K562 (cell line): ENCODE data around the gene RAPSN. TPM values are rescaled to one million over a fixed set of nuclear protein-coding genes. Genes with fewer than 3 reads are reported as not detected.

ENCODE experiments used
- ATAC-seq: fragments of 200-7000 bp; cut with Tn5 transposase; 3 replicates; pipeline ENCODE4 v1.9.1; 2020; ENCODE audit warnings: moderate library complexity
- BruUV-seq: library from RNA; stranded (reverse); fragments of 400-500 nt; replicated peaks from 2 replicates; lab custom pipeline; 2021; lab: Mats Ljungman, UMichigan
- CTCF ChIA-PET: fragments of 300-600 bp; formaldehyde crosslinking; extraction: SDS; loops from one replicate; lab custom pipeline; 2021; ENCODE audit warnings: low intra/inter-chr PET ratio; lab: Yijun Ruan, JAX
- POLR2A ChIA-PET: fragments of 300-600, 350-650 bp; sonication (Branson Sonifier 250); formaldehyde crosslinking; extraction: SDS; loops from one replicate; lab custom pipeline; 2021; ENCODE audit warnings: antibody characterized with exemption, inconsistent platforms; lab: Yijun Ruan, JAX
- DNase-seq, 4 experiments: peaks; one replicate each; pipeline versions ENCODE4 v3.0.0 to v3.0.0-alpha.2; 2011 to 2018; ENCODE audit warnings: low spot score in 3 of 4, mixed read lengths in 3 of 4; ENCODE audit errors: extremely low read depth in 1 of 4
- FAIRE-seq: peaks from 2 replicates; lab custom pipeline; 2011; peaks lifted over from hg19 to GRCh38; lab: Jason Lieb, UNC
- H2AFZ ChIP-seq: 2 replicates; pipeline ENCODE4 v1.6.0; 2011; ENCODE audit warnings: low read depth, low read length, control low read depth, inconsistent platforms
- H3K27ac ChIP-seq: fragments of 200-600 bp; 3 replicates; pipeline ENCODE4 v1.8.0; 2011; ENCODE audit warnings: low read depth, mild to moderate bottlenecking, control low read depth, inconsistent platforms, low read length, moderate library complexity, mixed read lengths; ENCODE audit errors: extremely low read depth
- H3K27me3 ChIP-seq, 2 experiments: fragments of 300-600 bp in 1 of 2; 2 replicates in 1 of 2; 3 replicates in 1 of 2; pipeline versions ENCODE4 v1.6.0 to v1.8.0; 2011; ENCODE audit warnings: inconsistent platforms in 2 of 2, low read length in 2 of 2, mild to moderate bottlenecking in 1 of 2, mixed read lengths in 1 of 2, moderate library complexity in 1 of 2; ENCODE audit not compliant: control insufficient read depth in 2 of 2, insufficient read depth in 2 of 2
- H3K36me3 ChIP-seq: fragments of 300-600 bp; 3 replicates; pipeline ENCODE4 v1.8.0; 2011; ENCODE audit warnings: mild to moderate bottlenecking, low read length, inconsistent platforms; ENCODE audit not compliant: control insufficient read depth, insufficient read depth
- H3K4me1 ChIP-seq, 2 experiments: fragments of 200-600 bp in 1 of 2; replicated peaks in 1 of 2; 2 replicates in 1 of 2; 3 replicates in 1 of 2; pipeline versions ENCODE4 v1.5.1 to v1.8.0; 2011; ENCODE audit warnings: inconsistent platforms in 2 of 2, low read length in 2 of 2, mild to moderate bottlenecking in 1 of 2, mixed read lengths in 1 of 2, moderate library complexity in 1 of 2; ENCODE audit not compliant: control insufficient read depth in 2 of 2, insufficient read depth in 2 of 2
- H3K4me2 ChIP-seq: 2 replicates; pipeline ENCODE4 v1.6.1; 2011; ENCODE audit warnings: low read length, control low read depth, inconsistent platforms, mixed read lengths; ENCODE audit not compliant: insufficient read depth
- H3K4me3 ChIP-seq: fragments of 200-600 bp; sonication (generic), shearing (Covaris generic); 2 replicates; pipeline ENCODE4 v1.5.1; 2016; ENCODE audit warnings: control low read depth, inconsistent platforms
- H3K79me2 ChIP-seq: fragments of 200-600 bp; 3 replicates; pipeline ENCODE4 v1.8.0; 2011; ENCODE audit warnings: low read length, inconsistent platforms; ENCODE audit not compliant: control insufficient read depth, insufficient read depth
- H3K9ac ChIP-seq, 2 experiments: 2 replicates each; pipeline versions ENCODE4 v1.6.0 to v1.6.1; 2011; ENCODE audit warnings: low read depth in 2 of 2, low read length in 2 of 2, control low read depth in 1 of 2, inconsistent platforms in 1 of 2, mild to moderate bottlenecking in 1 of 2, mixed read lengths in 1 of 2; ENCODE audit not compliant: insufficient read depth in 1 of 2
- H3K9me1 ChIP-seq: one replicate; pipeline ENCODE4 v1.6.0; 2011; ENCODE audit warnings: inconsistent platforms, mild to moderate bottlenecking, low read length, moderate library complexity; ENCODE audit not compliant: control insufficient read depth, insufficient read depth
- H3K9me3 ChIP-seq: replicated peaks from 2 replicates; pipeline ENCODE4 v1.5.1; 2011; ENCODE audit warnings: low read depth, low read length, inconsistent platforms; ENCODE audit not compliant: control insufficient read depth, insufficient read depth
- H4K20me1 ChIP-seq: replicated peaks from 2 replicates; pipeline ENCODE4 v1.6.1; 2011; ENCODE audit warnings: low read length, inconsistent platforms, mixed read lengths; ENCODE audit not compliant: control insufficient read depth, insufficient read depth
- ARNT ChIP-seq, 2 experiments: fragments of 450-650 bp; IDR thresholded peaks; 2 replicates each; pipeline ENCODE4 v1.6.1; 2016; ENCODE audit warnings: mild to moderate bottlenecking in 1 of 2
- FUS ChIP-seq: fragments of 200-400 bp; formaldehyde crosslinking; optimal IDR thresholded peaks from 2 replicates; pipeline ENCODE3; 2017; ENCODE audit warnings: low read depth, low read length
- IFI16 ChIP-seq: fragments of 250-450 bp; sonication (Bioruptor Pico); IDR thresholded peaks from 2 replicates; pipeline ENCODE4 v2.1.2; 2022; ENCODE audit warnings: mild to moderate bottlenecking, inconsistent platforms
- MAFF ChIP-seq: IDR thresholded peaks from 2 replicates; pipeline ENCODE4 v1.6.1; 2012; ENCODE audit warnings: low read length, improper control_type of control experiment
- MAFG ChIP-seq: fragments of 450-650 bp; conservative IDR thresholded peaks from 2 replicates; pipeline ENCODE4 v1.6.1; 2016; ENCODE audit warnings: missing genetic modification characterization, missing compliant biosample characterization
- NBN ChIP-seq: fragments of 450-650 bp; IDR thresholded peaks from 2 replicates; pipeline ENCODE4 v1.6.1; 2016; ENCODE audit warnings: low read depth, mild to moderate bottlenecking
- NCOA1 ChIP-seq: fragments of 450-650 bp; IDR thresholded peaks from 2 replicates; pipeline ENCODE4 v1.6.1; 2016; ENCODE audit warnings: low read depth
- NELFE ChIP-seq: IDR thresholded peaks from 2 replicates; pipeline ENCODE4 v1.6.1; 2011; ENCODE audit warnings: mild to moderate bottlenecking; ENCODE audit not compliant: insufficient read depth, insufficient read length
- NFE2 ChIP-seq: IDR thresholded peaks from 2 replicates; pipeline ENCODE4 v1.6.1; 2014; ENCODE audit warnings: antibody characterized with exemption, low read depth
- PHF21A ChIP-seq: fragments of 450-650 bp; IDR thresholded peaks from 2 replicates; pipeline ENCODE4 v1.6.1; 2017; ENCODE audit warnings: low read depth, borderline replicate concordance
- PPARD ChIP-seq: fragments of 250-450 bp; sonication (Bioruptor Pico); IDR thresholded peaks from 2 replicates; pipeline ENCODE4 v1.8.0; 2022; ENCODE audit warnings: inconsistent platforms, mild to moderate bottlenecking, moderate library complexity
- SMARCA5 ChIP-seq: fragments of 450-650 bp; IDR thresholded peaks from 2 replicates; pipeline ENCODE4 v1.6.1; 2016
- TRIM24 ChIP-seq, 2 experiments: fragments of 450-650 bp; IDR thresholded peaks; 2 replicates each; pipeline ENCODE4 v1.6.1; 2016
- ZNF316 ChIP-seq: fragments of 450-650 bp; IDR thresholded peaks from 2 replicates; pipeline ENCODE4 v1.6.1; 2016
- ZNF436 ChIP-seq: fragments of 250-450, 450-650 bp; sonication (Bioruptor Pico); formaldehyde crosslinking; IDR thresholded peaks from 2 replicates; pipeline ENCODE4 v1.7.0; 2020; ENCODE audit warnings: mild to moderate bottlenecking
- WGBS: fragments of 100-300 bp; shearing (Covaris generic); methylation state at CpG from one replicate; pipeline ENCODE4 v1.1.6; 2016; ENCODE audit warnings: low coverage, mixed read lengths; ENCODE audit not compliant: insufficient coverage; ENCODE audit errors: missing lambda C conversion rate; 5-methylcytosine and 5-hydroxymethylcytosine counted together
- in situ Hi-C: fragments of 300-500 bp; cut with MboI; formaldehyde crosslinking; loops from 4 replicates; pipeline ENCODE4 v1.15.0; 2018; ENCODE audit warnings: inconsistent platforms, mixed read lengths
- intact Hi-C: fragments of 100-400 bp; cut with micrococcal nuclease; formaldehyde crosslinking; loops from 2 replicates; pipeline ENCODE4 v1.14.2; 2022
- polyA plus RNA-seq, 8 experiments: library from polyadenylated mRNA; depleted of rRNA in 4 of 8; stranded (reverse) in 5 of 8; unstranded in 3 of 8; fragments of >200 nt; fragmentation: Nextera tagmentation in 2 of 8; fragmentation: Illumina TruSeq in 1 of 8; extraction: Ambion mirVana in 2 of 8; extraction: Trizol in 1 of 8; gene quantifications; 2 replicates each; pipeline versions ENCODE4 v1.2.1 to v1.2.3, GENCODE V29; 2011 to 2014; ENCODE audit warnings: inconsistent platforms in 1 of 8, missing spikeins in 1 of 8
- total RNA-seq, 7 experiments: library from RNA; depleted of rRNA in 6 of 7; stranded (reverse); fragments of >200 nt in 6 of 7; fragmentation: Illumina TruSeq in 2 of 7; extraction: Trizol in 2 of 7; gene quantifications; 2 replicates each; pipeline versions ENCODE4 v1.2.1 to v1.2.3, GENCODE V29; 2011 to 2021; ENCODE audit warnings: low replicate concordance in 1 of 7
- TF ChIP-seq, protein P1 (sequence below): fragments of 450-650 bp; formaldehyde crosslinking; IDR thresholded peaks from 2 replicates; pipeline ENCODE4 v1.4.0; 2022; ENCODE audit warnings: missing genetic modification characterization
- TF ChIP-seq, protein P2 (sequence below): fragments of 450-650 bp; IDR thresholded peaks from 2 replicates; pipeline ENCODE4 v1.6.1; 2017; ENCODE audit warnings: antibody characterized with exemption, mild to moderate bottlenecking

RAPSN gene
- total and polyA plus RNA-seq, 9 of the 15 experiments (the other 6 are each of a cell fraction or from before 2014, with no cell fraction given), result 0.06 to 0.11 TPM; not detected in 7

DNA sequence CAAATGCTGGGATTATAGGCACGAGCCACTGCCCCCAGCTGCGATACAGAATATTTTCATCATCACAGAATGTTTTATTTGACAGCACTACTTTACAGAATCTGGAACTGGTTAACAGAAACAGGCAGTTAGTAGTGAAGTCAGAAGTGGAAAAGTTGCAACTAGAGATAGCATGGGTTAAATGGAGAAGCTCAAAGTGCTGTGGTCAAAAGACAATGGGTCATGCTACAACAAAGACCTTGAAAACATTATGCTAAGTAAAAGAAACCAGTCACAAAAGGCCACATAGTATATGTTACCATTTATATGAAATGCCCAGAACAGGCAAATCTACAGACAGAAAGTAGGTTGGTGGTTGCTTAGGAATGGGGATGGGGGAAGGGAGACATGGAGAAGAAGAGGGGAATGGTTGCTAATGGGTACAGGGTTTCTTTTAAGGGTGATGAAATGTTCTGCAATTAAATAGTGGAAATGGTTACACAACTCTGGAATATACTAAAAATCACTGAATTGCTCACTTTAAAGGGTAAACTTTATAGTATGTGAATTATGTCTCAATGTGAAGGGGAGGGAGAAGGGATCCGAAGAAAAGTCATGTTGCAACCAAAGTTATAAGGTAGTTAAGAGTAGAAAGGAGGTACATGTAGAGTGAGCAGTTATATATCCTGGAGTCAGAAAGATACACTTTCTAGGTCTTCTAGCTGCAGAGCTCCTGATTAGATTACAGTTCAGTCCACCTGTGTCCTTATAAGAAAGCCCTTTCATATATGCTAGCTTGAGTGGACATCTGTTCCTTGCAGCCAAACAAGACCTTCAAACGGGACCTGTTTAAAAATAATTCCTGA, 46.3 kb upstream of the RAPSN start (continued):
- TF ChIP-seq IFI16 (CRISPR knock-in tag) (no peak), TRIM24 (IDR thresholded peaks at IDR 0.05) (peak; percentile 85 to 91; a peak in 2 of 4 replicates), MAFG (tag) (no peak), ZNF436 (CRISPR knock-in tag) (no peak), NELFE (no peak)
- TF ChIP-seq, protein P1, sequence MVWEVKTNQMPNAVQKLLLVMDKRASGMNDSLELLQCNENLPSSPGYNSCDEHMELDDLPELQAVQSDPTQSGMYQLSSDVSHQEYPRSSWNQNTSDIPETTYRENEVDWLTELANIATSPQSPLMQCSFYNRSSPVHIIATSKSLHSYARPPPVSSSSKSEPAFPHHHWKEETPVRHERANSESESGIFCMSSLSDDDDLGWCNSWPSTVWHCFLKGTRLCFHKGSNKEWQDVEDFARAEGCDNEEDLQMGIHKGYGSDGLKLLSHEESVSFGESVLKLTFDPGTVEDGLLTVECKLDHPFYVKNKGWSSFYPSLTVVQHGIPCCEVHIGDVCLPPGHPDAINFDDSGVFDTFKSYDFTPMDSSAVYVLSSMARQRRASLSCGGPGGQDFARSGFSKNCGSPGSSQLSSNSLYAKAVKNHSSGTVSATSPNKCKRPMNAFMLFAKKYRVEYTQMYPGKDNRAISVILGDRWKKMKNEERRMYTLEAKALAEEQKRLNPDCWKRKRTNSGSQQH, result 0 out of 2 replicates have a peak, but pooled peaks have one; percentile 25

DNA sequence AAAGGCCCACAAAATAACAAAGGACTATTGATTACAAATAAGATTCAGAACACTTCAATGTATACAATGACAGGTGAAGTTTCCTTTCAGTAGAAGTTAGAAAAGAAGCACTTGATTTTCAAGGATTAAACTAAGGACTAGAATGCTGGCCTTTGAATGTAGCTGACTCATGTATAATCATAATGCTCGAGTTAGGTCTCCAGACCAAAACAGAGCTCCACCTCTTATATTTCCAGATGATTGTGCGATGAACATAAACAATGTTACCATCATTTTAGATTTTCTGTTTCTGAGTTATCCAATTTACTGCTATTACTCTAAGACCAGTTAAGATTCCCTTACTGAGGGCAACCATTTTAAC, 40.4 kb upstream of the RAPSN start:
- ChIA-PET POLR2A (interaction anchor here (1.7 to 2.9 kb wide), 2 partner anchors 11 kb away, joined by 4 to 14 read pairs; no protein-coding TSS in a partner anchor), CTCF (no interaction called here)
- H3K9me3 ChIP-seq, result no peaks in the 10 kb centered on the region
- DNase-seq (no peak), FAIRE-seq (no peak), ATAC-seq (peak; percentile 72)
- in situ Hi-C loops, result no loop called here
- H3K36me3 ChIP-seq, result peaks cover 70% of the 10 kb centered on the region
- H3K9me1 ChIP-seq, result no peaks in the 10 kb centered on the region
- H3K4me1 ChIP-seq, result peaks cover 0 to 13% of the 10 kb centered on the region in 2 experiments; a peak in 2 of 5 replicates
- H3K79me2 ChIP-seq, result peaks cover 54% of the 10 kb centered on the region
- H4K20me1 ChIP-seq, result no peaks in the 10 kb centered on the region
- WGBS, result 35% methylated on average over 2 of the region's 2 CpGs
- no peak overlapping the region for H3K4me2 ChIP-seq
- H3K4me3 ChIP-seq, result no peak overlapping the region
- H3K27me3 ChIP-seq, result no peaks in the 10 kb centered on the region
- no peak overlapping the region for H2AFZ ChIP-seq
- H3K9ac ChIP-seq, result no peak overlapping the region; a peak in 1 of 4 replicates
- H3K27ac ChIP-seq, result peak overlapping the region; percentile 42; the same call in 1 of the 3 replicates
- intact Hi-C loops, result loop anchor here (10.0 kb wide), 1 partner anchor 125 kb away; no protein-coding TSS in a partner anchor
- no TSS peak for BruUV-seq
- TF ChIP-seq ZNF316, result peak; percentile 91
- TF ChIP-seq SMARCA5, result no peak
- TF ChIP-seq NCOA1, result no peak
- no peak for TF ChIP-seq NBN
- no peak for TF ChIP-seq ARNT (IDR thresholded peaks at IDR 0.05)
- TF ChIP-seq, protein P2, sequence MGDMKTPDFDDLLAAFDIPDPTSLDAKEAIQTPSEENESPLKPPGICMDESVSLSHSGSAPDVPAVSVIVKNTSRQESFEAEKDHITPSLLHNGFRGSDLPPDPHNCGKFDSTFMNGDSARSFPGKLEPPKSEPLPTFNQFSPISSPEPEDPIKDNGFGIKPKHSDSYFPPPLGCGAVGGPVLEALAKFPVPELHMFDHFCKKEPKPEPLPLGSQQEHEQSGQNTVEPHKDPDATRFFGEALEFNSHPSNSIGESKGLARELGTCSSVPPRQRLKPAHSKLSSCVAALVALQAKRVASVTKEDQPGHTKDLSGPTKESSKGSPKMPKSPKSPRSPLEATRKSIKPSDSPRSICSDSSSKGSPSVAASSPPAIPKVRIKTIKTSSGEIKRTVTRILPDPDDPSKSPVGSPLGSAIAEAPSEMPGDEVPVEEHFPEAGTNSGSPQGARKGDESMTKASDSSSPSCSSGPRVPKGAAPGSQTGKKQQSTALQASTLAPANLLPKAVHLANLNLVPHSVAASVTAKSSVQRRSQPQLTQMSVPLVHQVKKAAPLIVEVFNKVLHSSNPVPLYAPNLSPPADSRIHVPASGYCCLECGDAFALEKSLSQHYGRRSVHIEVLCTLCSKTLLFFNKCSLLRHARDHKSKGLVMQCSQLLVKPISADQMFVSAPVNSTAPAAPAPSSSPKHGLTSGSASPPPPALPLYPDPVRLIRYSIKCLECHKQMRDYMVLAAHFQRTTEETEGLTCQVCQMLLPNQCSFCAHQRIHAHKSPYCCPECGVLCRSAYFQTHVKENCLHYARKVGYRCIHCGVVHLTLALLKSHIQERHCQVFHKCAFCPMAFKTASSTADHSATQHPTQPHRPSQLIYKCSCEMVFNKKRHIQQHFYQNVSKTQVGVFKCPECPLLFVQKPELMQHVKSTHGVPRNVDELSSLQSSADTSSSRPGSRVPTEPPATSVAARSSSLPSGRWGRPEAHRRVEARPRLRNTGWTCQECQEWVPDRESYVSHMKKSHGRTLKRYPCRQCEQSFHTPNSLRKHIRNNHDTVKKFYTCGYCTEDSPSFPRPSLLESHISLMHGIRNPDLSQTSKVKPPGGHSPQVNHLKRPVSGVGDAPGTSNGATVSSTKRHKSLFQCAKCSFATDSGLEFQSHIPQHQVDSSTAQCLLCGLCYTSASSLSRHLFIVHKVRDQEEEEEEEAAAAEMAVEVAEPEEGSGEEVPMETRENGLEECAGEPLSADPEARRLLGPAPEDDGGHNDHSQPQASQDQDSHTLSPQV, result 0 out of 2 replicates have a peak, but pooled peaks have one; percentile 15
- peak; percentile 59 for TF ChIP-seq NFE2
- TF ChIP-seq PHF21A, result no peak
- TF ChIP-seq FUS, result no peak
- TF ChIP-seq MAFF, result peak; percentile 59; the same call in 1 of the 2 replicates
- no peak for TF ChIP-seq PPARD (CRISPR knock-in tag)
